Testis (tissue), 3 donors: ENCODE data around the gene MCTP1. TPM values are rescaled to one million over a fixed set of nuclear protein-coding genes. Genes with fewer than 3 reads are reported as not detected.

Experiments used
- DNase-seq: peaks from one replicate; pipeline ENCODE4 v3.0.0-alpha.2; 2019
- H3K27ac ChIP-seq, 2 donors: fragments of 200-600 bp; sonication (generic); one replicate each; pipeline ENCODE4 v1.5.1; 2019
- H3K27me3 ChIP-seq: fragments of 200-600 bp; sonication (generic); one replicate; pipeline ENCODE4 v1.5.1; 2019
- H3K36me3 ChIP-seq: fragments of 200-600 bp; sonication (generic); one replicate; pipeline ENCODE4 v1.5.1; 2017; ENCODE audit warnings: low read depth; ENCODE audit errors: missing control alignments
- H3K4me1 ChIP-seq: fragments of 200-600 bp; sonication (generic); one replicate; pipeline ENCODE4 v1.5.1; 2019
- H3K4me3 ChIP-seq, 2 donors: fragments of 200-600 bp; sonication (generic); one replicate each; pipeline ENCODE4 v1.5.1; 2017 to 2019
- H3K9me3 ChIP-seq: fragments of 200-600 bp; sonication (generic); one replicate; pipeline ENCODE4 v1.5.1; 2017
- CTCF ChIP-seq, 3 experiments: fragments of 450-650 bp in 2 of 3; fragments of 200-600 bp in 1 of 3; sonication (generic) in 1 of 3; IDR thresholded peaks; one replicate each; pipeline ENCODE4 v1.5.1; 2016 to 2019; ENCODE audit warnings: antibody characterized with exemption in 3 of 3, mild to moderate bottlenecking in 2 of 3, moderate library complexity in 1 of 3
- POLR2A ChIP-seq: fragments of 450-650 bp; IDR thresholded peaks from one replicate; pipeline ENCODE4 v1.6.1; 2017; ENCODE audit warnings: antibody characterized with exemption, mild to moderate bottlenecking, moderate library complexity
- WGBS, 2 donors: methylation state at CpG; one replicate each; pipeline ENCODE4 v1.1.5; 2018; 5-methylcytosine and 5-hydroxymethylcytosine counted together
- intact Hi-C: fragments of 100-400 bp; cut with DNase I; formaldehyde crosslinking; loops from one replicate; pipeline ENCODE4 v1.15.1; 2023; ENCODE audit warnings: low total_unique reads
- polyA plus RNA-seq: library from polyadenylated mRNA; stranded (reverse); fragments of 350-450 nt; fragmentation: Illumina TruSeq; extraction: RNeasy Lipid Tissue Mini Kit (QIAGEN cat#74804); gene quantifications from one replicate; pipeline ENCODE4 v1.2.3, GENCODE V29; 2014; ENCODE audit warnings: low read depth, low replicate concordance; ENCODE audit not compliant: insufficient read depth
- total RNA-seq, 2 donors: library from RNA; depleted of rRNA; stranded (reverse); fragments of >200 nt; gene quantifications; one replicate each; pipeline ENCODE4 v1.2.3, GENCODE V29; 2016

The MCTP1 gene
- total and polyA plus RNA-seq, 3 donors from 2014 or later: 7.4 to 15.5 (median 9.7) TPM

GRCh38 chr5:94788527-94788926, 496.4 kb downstream of the MCTP1 start:
- DNase-seq: no peak
- no peaks in the 10 kb centered on the region for H3K27me3 ChIP-seq
- 75 to 76% methylated on average over 4 of the region's 4 CpGs for WGBS, 2 donors
- no peaks in the 10 kb centered on the region for H3K9me3 ChIP-seq
- TF ChIP-seq POLR2A: no peak
- TF ChIP-seq CTCF (IDR thresholded peaks at IDR 0.05): no peak
- no peaks in the 10 kb centered on the region for H3K4me1 ChIP-seq
- intact Hi-C loops: no loop called here
- no peak overlapping the region for H3K4me3 ChIP-seq
- no peaks in the 10 kb centered on the region for H3K36me3 ChIP-seq
- no peak overlapping the region for H3K27ac ChIP-seq

- intact Hi-C loops: no loop called here
- WGBS, 2 donors: 65 to 66% methylated on average over 7 of the region's 7 CpGs
- no peak for DNase-seq
- Histone ChIP-seq H3K36me3 (no peaks in the 10 kb centered on the region), H3K4me3 (no peak overlapping the region), H3K27me3 (no peaks in the 10 kb centered on the region), H3K4me1 (no peaks in the 10 kb centered on the region), H3K9me3 (no peaks in the 10 kb centered on the region), H3K27ac (no peak overlapping the region)
- TF ChIP-seq POLR2A: no peak
- TF ChIP-seq CTCF (IDR thresholded peaks at IDR 0.05): no peak
These were observed 500.1 kb downstream of the MCTP1 start for GRCh38 chr5:94784536-94785505.

- 69 to 83% methylated on average over 3 of the region's 3 CpGs for WGBS, 2 donors
- Histone ChIP-seq H3K27ac (no peak overlapping the region), H3K4me3 (no peak overlapping the region), H3K27me3 (no peaks in the 10 kb centered on the region), H3K4me1 (no peaks in the 10 kb centered on the region), H3K9me3 (no peaks in the 10 kb centered on the region), H3K36me3 (no peaks in the 10 kb centered on the region)
- intact Hi-C loops: no loop called here
- DNase-seq: no peak
- TF ChIP-seq CTCF (IDR thresholded peaks at IDR 0.05) (no peak), POLR2A (no peak)
These were observed 502.5 kb downstream of the MCTP1 start for GRCh38 chr5:94782383-94782782.

- intact Hi-C loops: no loop called here
- Histone ChIP-seq H3K27ac (no peak overlapping the region), H3K4me3 (no peak overlapping the region), H3K27me3 (no peaks in the 10 kb centered on the region), H3K9me3 (no peaks in the 10 kb centered on the region), H3K36me3 (no peaks in the 10 kb centered on the region), H3K4me1 (no peaks in the 10 kb centered on the region)
- no peak for DNase-seq
- no peak for TF ChIP-seq CTCF (IDR thresholded peaks at IDR 0.05)
- no peak for TF ChIP-seq POLR2A
- 80 to 100% methylated on average over 1 of the region's 1 CpG for WGBS, 2 donors
These were observed 505.2 kb downstream of the MCTP1 start for GRCh38 chr5:94779684-94780083.
